HEK293 (cell line): ENCODE measurements around the gene IGF2R.

ENCODE experiments used
- CTCF ChIA-PET: fragments of 350-600 bp; formaldehyde crosslinking; extraction: SDS; loops from one replicate; lab custom pipeline; 2021; ENCODE audit warnings: antibody characterized with exemption; lab: Yijun Ruan, JAX
- POLR2A ChIA-PET: fragments of 300-600 bp; formaldehyde crosslinking; extraction: SDS; loops from one replicate; lab custom pipeline; 2020; ENCODE audit warnings: antibody characterized with exemption, inconsistent platforms; lab: Yijun Ruan, JAX
- H3K27ac ChIP-seq: fragments of 200-500 bp; sonication (Bioruptor generic); 2 replicates; pipeline ENCODE4 v1.5.1; 2014; ENCODE audit warnings: low read depth, low read length, control low read depth, inconsistent platforms; ENCODE audit errors: extremely low read depth
- H3K36me3 ChIP-seq, 2 experiments: fragments of 200-500 bp in 1 of 2; sonication (Bioruptor generic) in 1 of 2; 1 replicate in 1 of 2; 2 replicates in 1 of 2; pipeline ENCODE4 v1.5.1; 2014 to 2017; ENCODE audit warnings: inconsistent platforms in 2 of 2, low read length in 2 of 2; ENCODE audit not compliant: control insufficient read depth in 2 of 2, insufficient read depth in 1 of 2
- H3K4me1 ChIP-seq: fragments of 200-500 bp; sonication (Bioruptor generic); 2 replicates; pipeline ENCODE4 v1.5.1; 2014; ENCODE audit warnings: mild to moderate bottlenecking, low read length, inconsistent platforms; ENCODE audit not compliant: control insufficient read depth, insufficient read depth
- H3K4me3 ChIP-seq: 2 replicates; pipeline ENCODE4 v1.5.1; 2011; ENCODE audit warnings: low read depth, mild to moderate bottlenecking, control low read depth, low read length, moderate library complexity
- H3K9me3 ChIP-seq: fragments of 200-500 bp; sonication (Bioruptor generic); 2 replicates; pipeline ENCODE4 v1.5.1; 2014; ENCODE audit warnings: low read depth, low read length, inconsistent platforms; ENCODE audit not compliant: control insufficient read depth, insufficient read depth
- HIC1 ChIP-seq: fragments of 450-650 bp; formaldehyde crosslinking; IDR thresholded peaks from 2 replicates; pipeline ENCODE4 v1.5.1; 2016; ENCODE audit warnings: missing biosample characterization, missing genetic modification characterization
- MEIS1 ChIP-seq: sonication (generic); formaldehyde crosslinking; IDR thresholded peaks from 2 replicates; pipeline ENCODE4 v1.8.1; 2022; ENCODE audit warnings: missing genetic modification reagents, mild to moderate bottlenecking, borderline replicate concordance
- PATZ1 ChIP-seq: fragments of 450-650 bp; formaldehyde crosslinking; IDR thresholded peaks from 2 replicates; pipeline ENCODE4 v1.5.1; 2016; ENCODE audit warnings: missing biosample characterization, missing genetic modification characterization
- RBAK ChIP-seq: fragments of 450-650 bp; formaldehyde crosslinking; IDR thresholded peaks from 2 replicates; pipeline ENCODE4 v1.5.1; 2016; ENCODE audit warnings: missing biosample characterization, missing genetic modification characterization
- SCRT2 ChIP-seq: fragments of 450-650 bp; formaldehyde crosslinking; IDR thresholded peaks from 2 replicates; pipeline ENCODE4 v1.5.1; 2016; ENCODE audit warnings: missing biosample characterization, missing genetic modification characterization
- SP2 ChIP-seq: fragments of 450-650 bp; formaldehyde crosslinking; IDR thresholded peaks from 2 replicates; pipeline ENCODE4 v1.5.1; 2016; ENCODE audit warnings: missing biosample characterization, missing genetic modification characterization
- SP3 ChIP-seq: fragments of 450-650 bp; formaldehyde crosslinking; IDR thresholded peaks from 2 replicates; pipeline ENCODE4 v1.5.1; 2016; ENCODE audit warnings: missing biosample characterization, missing genetic modification characterization
- ZBTB17 ChIP-seq: fragments of 450-650 bp; formaldehyde crosslinking; IDR thresholded peaks from 2 replicates; pipeline ENCODE4 v1.5.1; 2016; ENCODE audit warnings: missing biosample characterization, missing genetic modification characterization
- ZFP3 ChIP-seq: fragments of 450-650 bp; formaldehyde crosslinking; IDR thresholded peaks from 2 replicates; pipeline ENCODE4 v1.5.1; 2016; ENCODE audit warnings: low read depth, missing biosample characterization, missing genetic modification characterization
- ZFP37 ChIP-seq: fragments of 450-650 bp; formaldehyde crosslinking; IDR thresholded peaks from 2 replicates; pipeline ENCODE4 v1.5.1; 2016; ENCODE audit warnings: missing biosample characterization, missing genetic modification characterization
- ZNF10 ChIP-seq: fragments of 450-650 bp; formaldehyde crosslinking; IDR thresholded peaks from 2 replicates; pipeline ENCODE4 v1.5.1; 2017; ENCODE audit warnings: missing biosample characterization, missing genetic modification characterization
- ZNF112 ChIP-seq: fragments of 450-650 bp; formaldehyde crosslinking; IDR thresholded peaks from 2 replicates; pipeline ENCODE4 v1.5.0; 2017; ENCODE audit warnings: missing biosample characterization, missing genetic modification characterization
- ZNF132 ChIP-seq: fragments of 450-650 bp; formaldehyde crosslinking; IDR thresholded peaks from 2 replicates; pipeline ENCODE4 v1.5.1; 2017; ENCODE audit warnings: missing biosample characterization, missing genetic modification characterization, borderline replicate concordance
- ZNF157 ChIP-seq: fragments of 450-650 bp; formaldehyde crosslinking; IDR thresholded peaks from 2 replicates; pipeline ENCODE4 v1.5.1; 2016; ENCODE audit warnings: missing biosample characterization, missing genetic modification characterization
- ZNF311 ChIP-seq: fragments of 450-650 bp; formaldehyde crosslinking; IDR thresholded peaks from 2 replicates; pipeline ENCODE4 v1.5.1; 2017; ENCODE audit warnings: missing biosample characterization, missing genetic modification characterization, borderline replicate concordance
- ZNF426 ChIP-seq: fragments of 450-650 bp; formaldehyde crosslinking; IDR thresholded peaks from 2 replicates; pipeline ENCODE4 v1.5.1; 2017; ENCODE audit warnings: missing biosample characterization, missing genetic modification characterization, mild to moderate bottlenecking, inconsistent platforms, moderate library complexity
- ZNF433 ChIP-seq: fragments of 450-650 bp; formaldehyde crosslinking; IDR thresholded peaks from 2 replicates; pipeline ENCODE4 v1.5.1; 2016; ENCODE audit warnings: missing biosample characterization, missing genetic modification characterization, low read depth
- ZNF501 ChIP-seq: fragments of 450-650 bp; formaldehyde crosslinking; IDR thresholded peaks from 2 replicates; pipeline ENCODE4 v1.5.1; 2016; ENCODE audit warnings: missing biosample characterization, missing genetic modification characterization
- ZNF600 ChIP-seq: fragments of 450-650 bp; formaldehyde crosslinking; IDR thresholded peaks from 2 replicates; pipeline ENCODE4 v1.5.1; 2016; ENCODE audit warnings: missing biosample characterization, missing genetic modification characterization
- ZNF660 ChIP-seq: fragments of 450-650 bp; IDR thresholded peaks from 2 replicates; pipeline ENCODE4 v1.5.1; 2018; ENCODE audit warnings: missing biosample characterization, mild to moderate bottlenecking, missing genetic modification characterization
- ZNF692 ChIP-seq: fragments of 450-650 bp; formaldehyde crosslinking; IDR thresholded peaks from 2 replicates; pipeline ENCODE4 v1.5.1; 2016; ENCODE audit warnings: missing biosample characterization, missing genetic modification characterization
- ZNF76 ChIP-seq: fragments of 450-650 bp; formaldehyde crosslinking; IDR thresholded peaks from 2 replicates; pipeline ENCODE4; 2016; ENCODE audit warnings: low read depth, missing biosample characterization, missing genetic modification characterization, borderline replicate concordance

IGF2R gene

GRCh38 chr6:160042014-160042773 is 73.3 kb downstream of the IGF2R start:
- no peaks in the 10 kb centered on the region for H3K4me1 ChIP-seq
- POLR2A ChIA-PET = no interaction called here
- H3K4me3 ChIP-seq = no peak overlapping the region
- no peak for TF ChIP-seq SP2 (tag by site-specific recombination)
- no peak for TF ChIP-seq ZNF157 (tag by site-specific recombination)
- no peak overlapping the region for H3K27ac ChIP-seq
- CTCF ChIA-PET = no interaction called here
- peaks cover 0 to 94% of the 10 kb centered on the region in 2 experiments; a peak in 2 of 3 replicates for H3K36me3 ChIP-seq
- no peaks in the 10 kb centered on the region for H3K9me3 ChIP-seq

GRCh38 chr6:160042788-160043301 is 74.0 kb downstream of the IGF2R start:
- CTCF ChIA-PET = no interaction called here
- Histone ChIP-seq H3K36me3 (peaks cover 0 to 99% of the 10 kb centered on the region in 2 experiments; a peak in 2 of 3 replicates), H3K27ac (no peak overlapping the region)

GRCh38 chr6:160043784-160044183 is 74.9 kb downstream of the IGF2R start:
- TF ChIP-seq MEIS1 (no peak), ZNF10 (tag by site-specific recombination) (no peak), SP3 (tag by site-specific recombination) (no peak), ZNF112 (tag by site-specific recombination) (no peak), ZFP37 (no peak), PATZ1 (no peak), ZNF132 (tag by site-specific recombination) (no peak)
- ChIA-PET POLR2A (no interaction called here), CTCF (interaction anchor here (0.7 to 1.0 kb wide), 2 partner anchors 180 to 934 kb away, joined by 3 read pairs; no protein-coding TSS in a partner anchor)
- no peak overlapping the region for H3K4me3 ChIP-seq
- H3K9me3 ChIP-seq = no peaks in the 10 kb centered on the region
- H3K36me3 ChIP-seq = peaks cover 0 to 100% of the 10 kb centered on the region in 2 experiments; a peak in 2 of 3 replicates
- H3K27ac ChIP-seq = no peak overlapping the region
- no peaks in the 10 kb centered on the region for H3K4me1 ChIP-seq

More at GRCh38 chr6:160042788-160043301, 74.0 kb downstream of the IGF2R start:
- no peaks in the 10 kb centered on the region for H3K9me3 ChIP-seq
- H3K4me1 ChIP-seq = no peaks in the 10 kb centered on the region
- no peak overlapping the region for H3K4me3 ChIP-seq
- POLR2A ChIA-PET = no interaction called here
- TF ChIP-seq ZNF311 = no peak
- TF ChIP-seq ZNF501 = no peak
- TF ChIP-seq ZNF426 (tag by site-specific recombination) = no peak
- no peak for TF ChIP-seq ZNF660 (tag by site-specific recombination)
- TF ChIP-seq HIC1 (tag by site-specific recombination) = no peak
- TF ChIP-seq ZNF600 (tag by site-specific recombination) = no peak
- no peak for TF ChIP-seq RBAK (tag by site-specific recombination)
- TF ChIP-seq ZBTB17 (tag by site-specific recombination) = no peak
- no peak for TF ChIP-seq ZFP3
- no peak for TF ChIP-seq ZNF433
- TF ChIP-seq ZNF76 = no peak
- no peak for TF ChIP-seq SCRT2 (tag by site-specific recombination)
- TF ChIP-seq ZNF692 = no peak
